ENCODE data around the gene BABAM2. TPM values are rescaled to one million over a fixed set of nuclear protein-coding genes. Genes with fewer than 3 reads are reported as not detected.

The BABAM2 gene
- total RNA-seq, 1 experiment from 2014 or later: 27.1 TPM

GRCh38 chr2:28136556-28136955, 246.0 kb downstream of the BABAM2 start:
- Histone ChIP-seq H3K56ac (ENCODE audit: insufficient read length, low read depth, low read length) (no peak overlapping the region), H3K4ac (ENCODE audit: low read depth, low read length) (no peak overlapping the region), H4K91ac (ENCODE audit: insufficient read length, low read depth, low read length) (no peak overlapping the region), H3K18ac (ENCODE audit: insufficient read length, low read depth, low read length) (no peak overlapping the region), H3K79me1 (ENCODE audit: insufficient read depth, low read depth, low read length, poor library complexity, severe bottlenecking) (no peaks in the 10 kb centered on the region), H2BK15ac (ENCODE audit: low read depth, low read length) (no peak overlapping the region; the same call in 1 of the 2 replicates), H3K9me3 (ENCODE audit: control insufficient read depth, low read depth, low read length) (no peaks in the 10 kb centered on the region), H2AFZ (ENCODE audit: low read length) (no peak overlapping the region), H3K79me2 (ENCODE audit: insufficient read depth, low read length) (no peaks in the 10 kb centered on the region), H3K9ac (ENCODE audit: extremely low read depth, insufficient read length, low read length) (no peak overlapping the region), H3K23ac (ENCODE audit: insufficient read length, low read depth, low read length) (no peak overlapping the region), H2BK12ac (ENCODE audit: insufficient read length, low read depth, low read length) (no peak overlapping the region), H2AK5ac (ENCODE audit: insufficient read length, low read length) (no peak overlapping the region), H3K23me2 (ENCODE audit: insufficient read length, low read depth, low read length, poor library complexity, severe bottlenecking) (no peaks in the 10 kb centered on the region), H3T11ph (ENCODE audit: low read length) (no peak overlapping the region), H4K8ac (replicated peaks; ENCODE audit: insufficient read length, low read depth, low read length) (no peak overlapping the region), H4K5ac (ENCODE audit: insufficient read length, low read depth, low read length) (no peak overlapping the region), H4K20me1 (ENCODE audit: control insufficient read depth, insufficient read depth, insufficient read length) (no peaks in the 10 kb centered on the region), H3K14ac (ENCODE audit: insufficient read depth, low read length) (no peak overlapping the region), H2BK20ac (ENCODE audit: low read depth, low read length, poor library complexity, severe bottlenecking) (no peak overlapping the region), H3K27ac (ENCODE audit: insufficient read length, low read depth, low read length) (no peak overlapping the region), H2BK120ac (ENCODE audit: low read depth, low read length, poor library complexity, severe bottlenecking) (no peak overlapping the region), H2BK5ac (ENCODE audit: insufficient read length, low read length) (no peak overlapping the region), H3K27me3 (ENCODE audit: insufficient read depth, low read length) (no peaks in the 10 kb centered on the region), H3K4me2 (ENCODE audit: insufficient read depth, insufficient read length, low read length) (no peak overlapping the region), H3K4me1 (ENCODE audit: insufficient read depth, low read length) (no peaks in the 10 kb centered on the region)
- WGBS (ENCODE audit: extremely low coverage, insufficient read length, low lambda C conversion rate): no CpG with 5 or more reads among the region's 6 CpGs
- TF ChIP-seq, protein P1, sequence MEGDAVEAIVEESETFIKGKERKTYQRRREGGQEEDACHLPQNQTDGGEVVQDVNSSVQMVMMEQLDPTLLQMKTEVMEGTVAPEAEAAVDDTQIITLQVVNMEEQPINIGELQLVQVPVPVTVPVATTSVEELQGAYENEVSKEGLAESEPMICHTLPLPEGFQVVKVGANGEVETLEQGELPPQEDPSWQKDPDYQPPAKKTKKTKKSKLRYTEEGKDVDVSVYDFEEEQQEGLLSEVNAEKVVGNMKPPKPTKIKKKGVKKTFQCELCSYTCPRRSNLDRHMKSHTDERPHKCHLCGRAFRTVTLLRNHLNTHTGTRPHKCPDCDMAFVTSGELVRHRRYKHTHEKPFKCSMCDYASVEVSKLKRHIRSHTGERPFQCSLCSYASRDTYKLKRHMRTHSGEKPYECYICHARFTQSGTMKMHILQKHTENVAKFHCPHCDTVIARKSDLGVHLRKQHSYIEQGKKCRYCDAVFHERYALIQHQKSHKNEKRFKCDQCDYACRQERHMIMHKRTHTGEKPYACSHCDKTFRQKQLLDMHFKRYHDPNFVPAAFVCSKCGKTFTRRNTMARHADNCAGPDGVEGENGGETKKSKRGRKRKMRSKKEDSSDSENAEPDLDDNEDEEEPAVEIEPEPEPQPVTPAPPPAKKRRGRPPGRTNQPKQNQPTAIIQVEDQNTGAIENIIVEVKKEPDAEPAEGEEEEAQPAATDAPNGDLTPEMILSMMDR (conservative IDR thresholded peaks at IDR 0.05): no peak
- H3K36me3 Mint-ChIP-seq (ENCODE audit: insufficient read depth in 1 of 3, low read depth in 3 of 3): peaks cover 0 to 5% (median 0%) of the 10 kb centered on the region in 3 experiments; a peak in 2 of 7 replicates
- no peaks in the 10 kb centered on the region for H3K27me3 Mint-ChIP-seq (ENCODE audit: low read depth)
- DNase-seq: no peak
- H3K4me3 Mint-ChIP-seq: no peak overlapping the region
- H3K27ac Mint-ChIP-seq: no peak overlapping the region
- H3K4me1 Mint-ChIP-seq: no peaks in the 10 kb centered on the region
- no peaks in the 10 kb centered on the region for H3K9me3 Mint-ChIP-seq

Measured in H9 (cell line).